HG03039 (cell line): ENCODE data around the gene FCN2.

Experiments used
- ATAC-seq: cut with Tn5 transposase; IDR thresholded peaks from one replicate; pipeline ENCODE4 v1.9.1; 2021; ENCODE audit warnings: mild to moderate bottlenecking, moderate library complexity; ENCODE audit not compliant: unreplicated experiment

FCN2 gene

GRCh38 chr9:134880484-134881312 is at the start of gene FCN2:
TSS of gene FCN2 (plus strand) at chr9:134880810. CDS start at chr9:134880822, 12 bp downstream.
- no peak for ATAC-seq

- no peak for ATAC-seq
Observed at GRCh38 chr9:134830926-134831720, 49.5 kb upstream of the FCN2 start.

DNA sequence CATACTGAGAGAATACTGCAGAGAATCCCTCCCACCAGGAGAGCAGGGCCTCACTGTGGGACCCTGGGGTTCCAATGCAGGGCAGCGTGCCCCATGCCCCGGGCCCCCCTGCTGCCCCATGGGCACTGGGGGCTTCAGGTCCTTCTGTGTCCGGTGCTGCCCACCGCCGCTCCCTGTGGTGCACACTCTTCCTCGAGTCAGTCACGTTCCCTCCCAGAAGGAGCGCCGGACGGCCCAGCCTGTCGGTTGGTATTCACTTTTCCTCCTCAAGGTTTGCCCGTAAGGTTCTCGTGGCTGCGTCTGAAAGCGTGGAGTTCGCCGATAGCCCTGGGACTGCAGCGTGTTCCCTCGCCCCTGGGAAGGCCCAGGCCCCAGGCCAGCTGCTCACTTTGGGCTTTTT is 48.1 kb upstream of the FCN2 start:
- ATAC-seq = no peak

DNA sequence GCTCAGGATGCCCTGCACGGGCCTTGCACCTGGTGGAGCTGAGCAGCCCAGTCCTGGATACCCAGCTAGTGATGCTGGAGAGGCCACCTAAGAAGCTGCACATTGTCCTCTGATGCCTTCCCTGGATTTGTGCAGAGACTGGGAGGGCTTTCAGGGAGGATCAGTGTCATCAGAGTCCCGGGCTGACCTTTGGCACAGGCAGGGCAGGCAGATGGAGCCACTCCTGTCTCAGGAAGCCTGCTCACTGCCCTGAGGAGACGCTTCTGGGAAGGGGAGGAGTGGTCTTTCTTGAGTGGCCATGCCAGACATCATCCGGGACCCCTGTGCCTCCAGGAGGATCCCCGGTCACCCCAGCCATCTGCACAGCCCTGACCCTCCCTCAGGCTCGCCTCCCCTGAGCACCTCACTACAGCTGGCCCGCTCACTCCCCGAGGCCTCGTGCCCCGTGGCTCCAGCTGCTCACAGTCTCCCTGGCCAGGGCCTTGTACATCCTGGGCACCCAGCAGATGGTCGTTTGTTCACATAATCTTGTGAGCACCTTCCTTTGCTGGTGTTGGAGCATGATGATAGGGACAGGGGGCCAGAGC is 47.2 kb upstream of the FCN2 start:
- no peak for ATAC-seq

DNA sequence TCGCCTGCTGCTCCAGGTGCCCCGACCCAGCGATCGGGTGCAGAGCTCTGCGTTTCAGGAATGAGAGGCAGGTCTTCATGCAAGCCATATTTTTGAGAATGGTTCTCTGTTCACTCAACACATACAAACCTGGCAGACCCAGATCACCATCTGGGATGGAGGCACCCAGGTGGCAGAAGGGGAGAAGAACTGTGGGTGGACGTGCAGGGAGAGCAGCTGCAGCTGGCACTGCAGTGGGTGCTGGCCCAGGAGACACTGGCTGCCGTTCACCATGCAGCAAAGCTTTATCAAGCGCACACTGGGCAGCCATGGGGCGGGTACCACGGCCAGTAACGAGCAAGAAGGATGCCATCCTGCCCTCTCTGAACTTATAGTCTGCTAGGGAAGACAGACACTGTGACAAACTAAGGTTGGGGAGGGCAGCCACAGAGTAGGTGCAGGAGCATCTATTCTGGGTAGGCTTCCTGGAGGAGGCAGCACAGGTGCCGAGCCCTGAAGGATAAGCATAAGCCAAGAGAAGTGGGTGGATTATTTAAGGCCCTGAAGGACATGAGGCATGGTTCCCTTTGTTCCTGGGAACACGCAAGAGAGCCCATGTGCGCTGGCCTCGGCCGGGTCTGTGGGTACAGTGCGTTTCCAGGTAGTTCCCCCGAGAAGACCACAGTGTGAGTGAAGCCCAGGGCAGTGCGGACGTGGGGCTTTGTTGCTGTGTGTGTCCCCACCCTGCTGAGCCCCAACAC is 46.2 kb upstream of the FCN2 start:
- no peak for ATAC-seq

GRCh38 chr9:134834957-134835419 is 45.6 kb upstream of the FCN2 start:
- no peak for ATAC-seq

DNA sequence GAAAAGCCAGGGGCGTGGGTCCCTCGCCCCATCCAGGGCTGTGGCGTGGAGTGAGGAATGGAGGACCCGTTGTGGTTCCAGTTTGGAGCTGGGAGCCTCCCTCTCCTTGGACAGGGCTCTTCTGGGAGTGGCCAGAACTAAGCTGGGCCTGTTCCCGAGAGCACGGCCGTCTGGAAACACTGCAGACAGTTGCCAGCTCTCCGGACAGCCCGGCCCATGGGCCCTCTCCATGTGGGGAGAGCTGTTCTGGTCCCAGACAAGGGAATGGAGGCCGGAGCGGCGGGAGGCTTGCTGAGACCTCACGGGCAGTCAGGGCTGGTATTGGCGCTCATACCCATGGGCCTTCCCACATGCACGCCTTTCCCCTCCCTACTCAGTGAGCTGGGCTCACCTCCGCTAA is 45.2 kb upstream of the FCN2 start:
- no peak for ATAC-seq

DNA sequence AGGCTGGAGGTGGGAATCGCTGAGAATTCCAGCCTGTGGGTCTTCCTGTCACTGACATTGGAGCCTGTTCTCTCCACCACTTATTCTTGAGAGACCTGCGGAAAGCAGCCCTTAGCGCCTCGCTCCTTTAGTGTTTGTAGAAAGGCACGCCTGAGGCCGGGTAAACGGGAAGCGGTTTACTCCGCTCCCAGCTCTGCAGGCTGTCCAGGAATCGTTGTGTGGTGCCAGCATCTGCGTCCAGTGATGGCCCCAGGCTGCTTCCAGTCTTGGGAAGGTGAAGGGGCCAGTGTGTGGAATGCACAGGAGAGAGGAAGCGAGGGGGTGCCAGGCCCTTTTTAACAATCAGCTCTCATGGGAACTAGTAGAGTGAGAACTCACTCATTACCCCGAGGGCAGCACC is 44.6 kb upstream of the FCN2 start:
- no peak for ATAC-seq

- ATAC-seq = no peak
Observed at GRCh38 chr9:134836406-134836970, 44.1 kb upstream of the FCN2 start.

GRCh38 chr9:134837529-134837928 is 43.1 kb upstream of the FCN2 start:
- no peak for ATAC-seq

DNA sequence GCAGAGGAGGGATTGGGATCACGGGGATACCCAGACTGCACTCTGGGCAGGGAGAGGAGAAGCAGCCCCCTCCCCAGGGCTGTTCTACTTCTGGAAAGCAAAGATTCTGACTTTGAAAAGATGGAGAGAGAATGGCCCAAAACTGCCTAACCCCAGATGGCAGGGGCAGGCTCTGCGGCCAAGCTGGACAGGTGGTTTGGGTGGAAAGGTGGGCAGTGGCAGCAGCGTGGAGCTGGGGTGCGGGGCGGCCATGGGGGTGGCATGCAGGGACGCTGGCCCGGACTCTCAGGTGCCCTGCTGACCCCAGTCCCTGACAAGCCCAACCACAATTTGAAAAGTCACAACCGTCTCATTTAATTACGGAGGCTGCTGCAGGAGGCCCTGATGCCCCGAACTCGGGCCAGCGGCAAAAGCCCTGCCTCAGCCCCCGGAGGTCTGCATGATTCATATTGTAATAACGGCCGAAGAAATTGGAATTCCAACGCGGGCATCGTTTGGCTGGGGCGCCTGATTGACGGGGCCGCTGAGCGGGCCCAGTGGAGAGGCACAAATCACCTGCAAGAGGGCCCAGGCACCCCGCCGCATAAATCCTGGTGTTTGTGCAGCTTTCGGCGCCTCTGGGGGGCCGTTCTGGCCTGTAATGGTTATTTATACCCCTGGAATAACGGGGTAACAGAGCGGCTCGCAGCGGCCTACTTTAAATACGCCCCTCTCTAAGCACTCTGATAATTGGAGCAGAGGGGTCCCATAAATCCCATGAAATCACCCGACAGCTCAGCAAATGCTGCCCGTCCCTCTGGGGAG is 41.8 kb upstream of the FCN2 start:
- no peak for ATAC-seq

DNA sequence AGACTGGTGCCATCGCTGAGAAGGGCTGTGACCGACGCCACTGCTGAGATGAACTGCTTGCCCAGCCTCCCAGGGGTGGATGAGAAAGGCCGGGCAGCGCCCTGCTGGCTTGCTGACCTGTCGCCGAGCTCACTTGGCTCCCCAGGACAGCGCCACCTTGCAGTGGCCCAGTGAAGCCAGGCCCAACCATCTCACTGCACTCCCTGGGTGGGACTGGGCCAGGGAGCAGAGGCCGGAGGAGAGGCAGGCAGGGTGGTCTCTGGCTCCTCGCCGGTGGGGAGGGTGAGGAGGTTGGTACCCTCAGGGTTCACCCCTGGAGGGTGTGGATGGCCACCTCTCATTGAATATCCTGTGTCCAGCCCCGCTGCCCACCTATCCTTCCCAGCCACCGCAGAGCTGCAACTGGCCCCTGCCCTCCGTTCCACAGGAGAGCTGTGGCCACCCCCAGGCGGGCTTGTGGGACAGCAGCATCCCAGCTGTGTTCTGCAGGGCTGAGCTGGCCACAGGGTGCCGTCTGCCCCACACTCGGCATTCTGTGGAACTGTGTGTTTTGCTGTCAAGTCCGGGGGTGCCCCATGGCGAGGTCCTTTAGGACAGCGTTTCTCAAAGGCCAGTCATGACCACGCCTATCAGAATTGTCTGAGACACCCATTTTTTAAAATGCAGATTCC is 41.0 kb upstream of the FCN2 start:
- no peak for ATAC-seq

DNA sequence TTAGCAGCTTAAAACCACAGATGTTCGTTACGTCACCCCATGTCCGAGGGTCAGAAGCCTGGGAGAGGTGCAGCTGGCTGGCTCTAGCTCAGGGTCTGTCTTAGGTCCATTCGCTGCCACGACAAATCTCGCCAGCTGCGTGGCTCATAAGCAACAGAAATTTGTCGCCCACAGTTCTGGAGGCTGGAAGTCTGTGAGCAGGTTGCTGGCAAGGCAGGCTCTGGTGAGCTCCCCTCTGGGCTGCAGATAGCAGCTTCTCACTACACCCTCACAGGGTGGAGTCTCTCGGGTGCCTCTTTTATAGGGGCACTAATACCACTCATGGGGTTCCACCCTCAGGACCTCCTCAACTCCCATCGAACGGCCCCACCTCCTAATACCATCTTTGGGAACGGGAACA is 40.1 kb upstream of the FCN2 start:
- no peak for ATAC-seq

- no peak for ATAC-seq
Observed at GRCh38 chr9:134841180-134841904, 39.3 kb upstream of the FCN2 start.

DNA sequence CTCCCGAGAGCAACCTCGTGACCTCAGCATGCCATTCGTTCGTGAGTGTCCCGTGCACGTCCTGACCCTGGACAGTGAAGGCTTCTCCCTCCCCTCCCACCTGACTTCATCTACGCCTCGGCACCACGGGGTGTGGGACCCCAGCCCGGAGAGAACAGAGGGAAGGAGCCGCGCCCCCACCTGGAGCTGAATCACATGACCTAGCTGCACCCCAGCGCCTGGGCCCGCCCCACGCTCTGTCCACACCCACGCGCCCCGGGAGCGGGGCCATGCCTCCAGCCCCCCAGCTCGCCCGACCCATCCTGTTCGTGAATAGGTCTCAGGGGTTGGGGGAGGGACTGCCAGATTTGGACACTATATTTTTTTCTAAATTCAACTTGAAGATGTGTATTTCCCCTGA is 38.3 kb upstream of the FCN2 start:
- no peak for ATAC-seq

- no peak for ATAC-seq
Observed at GRCh38 chr9:134843740-134844139, 36.9 kb upstream of the FCN2 start.

- ATAC-seq = no peak
Observed at GRCh38 chr9:134844821-134845220, 35.8 kb upstream of the FCN2 start.

DNA sequence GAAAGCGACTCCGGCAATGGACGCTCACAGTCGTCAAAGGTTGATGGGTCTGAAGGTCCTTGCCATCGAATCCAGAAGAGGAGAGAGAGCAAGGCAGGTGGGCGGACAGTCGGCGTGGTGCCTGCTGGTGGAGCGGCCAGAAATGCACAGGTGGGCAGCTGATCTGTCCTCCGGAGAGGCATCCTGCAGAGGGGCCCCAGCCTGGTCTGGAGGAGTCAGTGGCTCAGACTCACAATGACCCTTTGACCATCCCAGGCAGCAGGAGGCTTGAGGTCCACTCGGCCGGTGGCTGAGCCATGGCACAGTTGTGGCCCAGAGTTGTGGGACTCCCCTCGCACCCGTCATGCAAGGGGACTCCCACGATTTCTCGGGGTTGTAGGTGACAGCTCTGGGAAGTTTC is 34.4 kb upstream of the FCN2 start:
- ATAC-seq = no peak

- ATAC-seq = no peak
Observed at GRCh38 chr9:134846699-134847098, 33.9 kb upstream of the FCN2 start.
